HepG2 (cell line): ENCODE results near the gene ACCSL. TPM values are rescaled to one million over a fixed set of nuclear protein-coding genes. Genes with fewer than 3 reads are reported as not detected.

ENCODE experiments used
- SMC3 ChIP-seq: IDR thresholded peaks from 2 replicates; pipeline ENCODE4 v1.6.1; 2011; ENCODE audit warnings: low read length, improper control_type of control experiment
- SOX13 ChIP-seq, 3 experiments: fragments of 450-650 bp in 1 of 3; sonication (generic) in 1 of 3; formaldehyde crosslinking in 1 of 3; IDR thresholded peaks in 2 of 3; conservative IDR thresholded peaks in 1 of 3; 2 replicates each; pipeline versions ENCODE4 v1.5.0 to v1.6.1; 2016 to 2020; ENCODE audit warnings: antibody characterized with exemption in 1 of 3, mild to moderate bottlenecking in 1 of 3, missing compliant biosample characterization in 1 of 3, missing genetic modification reagents in 1 of 3, moderate library complexity in 1 of 3
- TCF12 ChIP-seq, 2 experiments: fragments of 450-650 bp in 1 of 2; sonication (generic) in 1 of 2; formaldehyde crosslinking in 1 of 2; IDR thresholded peaks; 2 replicates each; pipeline versions ENCODE4 v1.6.1 to v1.8.0; 2017 to 2022; ENCODE audit warnings: antibody characterized with exemption in 1 of 2, mild to moderate bottlenecking in 1 of 2, missing genetic modification reagents in 1 of 2, moderate library complexity in 1 of 2
- ZMYM2 ChIP-seq: sonication (generic); formaldehyde crosslinking; IDR thresholded peaks from 2 replicates; pipeline ENCODE4 v1.8.0; 2022; ENCODE audit warnings: mild to moderate bottlenecking, missing genetic modification reagents
- ZNF550 ChIP-seq: sonication (generic); formaldehyde crosslinking; IDR thresholded peaks from 2 replicates; pipeline ENCODE4 v1.4.0; 2020; ENCODE audit warnings: mild to moderate bottlenecking, missing genetic modification reagents, borderline replicate concordance
- ZNF772 ChIP-seq: sonication (generic); formaldehyde crosslinking; IDR thresholded peaks from 2 replicates; pipeline ENCODE4 v1.5.0; 2020; ENCODE audit warnings: mild to moderate bottlenecking, missing genetic modification reagents
- ZNF788 ChIP-seq: sonication (generic); formaldehyde crosslinking; IDR thresholded peaks from 2 replicates; pipeline ENCODE4 v1.5.0; 2020; ENCODE audit warnings: mild to moderate bottlenecking, missing genetic modification reagents, borderline replicate concordance
- ZSCAN21 ChIP-seq: sonication (generic); formaldehyde crosslinking; IDR thresholded peaks from 2 replicates; pipeline ENCODE4 v1.8.0; 2022; ENCODE audit warnings: mild to moderate bottlenecking, missing genetic modification reagents, moderate library complexity, borderline replicate concordance
- polyA plus RNA-seq, 8 experiments: library from polyadenylated mRNA; depleted of rRNA in 3 of 8; stranded (reverse) in 7 of 8; unstranded in 1 of 8; fragments of >200 nt; fragmentation: Illumina TruSeq in 4 of 8; extraction: Trizol in 4 of 8; gene quantifications; 2 replicates each; pipeline versions ENCODE4 v1.2.1 to v1.2.3, GENCODE V29; 2011 to 2016; ENCODE audit warnings: low read depth in 4 of 8, missing spikeins in 1 of 8, mixed read lengths in 1 of 8; ENCODE audit not compliant: insufficient read depth in 1 of 8
- total RNA-seq, 5 experiments: library from RNA; depleted of rRNA; stranded (reverse); fragments of >200 nt; fragmentation: Illumina TruSeq; extraction: Trizol; gene quantifications; 2 replicates each; pipeline ENCODE4 v1.2.3, GENCODE V29; 2016; ENCODE audit warnings: low read depth in 1 of 5
- TF ChIP-seq, protein P1 (sequence below): sonication (generic); formaldehyde crosslinking; IDR thresholded peaks from 2 replicates; pipeline ENCODE4 v1.5.1; 2020; ENCODE audit warnings: mild to moderate bottlenecking, missing genetic modification reagents, borderline replicate concordance
- TF ChIP-seq, protein P2 (sequence below): sonication (generic); formaldehyde crosslinking; IDR thresholded peaks from 2 replicates; pipeline ENCODE4 v1.4.0; 2020; ENCODE audit warnings: mild to moderate bottlenecking, missing genetic modification reagents
- TF ChIP-seq, protein P3 (sequence below): sonication (generic); formaldehyde crosslinking; IDR thresholded peaks from 2 replicates; pipeline ENCODE4 v1.8.0; 2022; ENCODE audit warnings: low read depth, missing genetic modification reagents

ACCSL gene
- total and polyA plus RNA-seq, 2 of the 13 experiments (the other 11 are each of a cell fraction or from before 2014, with no cell fraction given), result not detected

DNA sequence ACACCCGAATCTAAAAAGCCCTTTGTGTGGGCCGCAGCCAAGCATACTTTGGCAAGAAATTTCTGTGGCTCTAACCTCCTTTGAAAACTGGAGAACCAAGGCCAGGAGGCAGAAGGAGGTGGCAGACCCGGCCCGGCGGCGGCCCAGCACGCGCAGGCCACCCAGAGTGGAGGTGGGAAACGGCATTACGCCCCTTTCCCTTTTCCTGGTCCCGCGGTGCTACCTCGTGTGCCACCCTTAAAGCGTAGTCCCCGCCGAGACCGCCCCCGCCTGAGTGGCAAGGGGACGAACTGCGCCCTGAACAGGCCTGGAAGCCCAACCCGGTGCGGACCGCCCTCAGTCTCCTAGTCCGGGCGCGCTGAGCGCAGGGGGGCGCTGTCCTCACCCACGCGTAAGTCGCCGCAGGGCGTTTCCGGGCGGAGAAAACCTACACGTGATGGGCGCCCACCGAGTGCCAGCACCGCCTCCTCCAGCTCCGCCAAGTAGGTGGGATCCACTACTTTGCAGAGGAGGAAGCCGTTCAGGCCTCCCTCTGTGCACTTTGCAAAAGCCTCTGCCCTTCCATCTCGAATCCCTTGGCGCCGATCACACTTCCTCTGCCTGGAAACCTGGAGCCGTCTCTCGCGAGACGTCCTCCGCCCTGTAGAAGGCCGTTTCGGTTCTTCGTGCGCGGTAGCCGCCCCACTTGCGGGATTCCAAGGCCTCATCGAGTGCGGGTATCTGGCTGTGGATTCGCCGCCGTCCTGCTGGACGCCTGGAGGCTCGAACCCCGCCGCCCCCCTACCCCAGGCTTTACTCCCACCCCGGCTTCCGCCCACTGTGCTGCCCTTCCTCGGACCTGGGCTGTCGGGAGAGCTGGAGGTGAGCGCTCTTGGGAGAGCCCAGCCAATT, 18.3 kb downstream of the ACCSL start, which contains the start of gene ACCS (continued):
- TF ChIP-seq, protein P1, sequence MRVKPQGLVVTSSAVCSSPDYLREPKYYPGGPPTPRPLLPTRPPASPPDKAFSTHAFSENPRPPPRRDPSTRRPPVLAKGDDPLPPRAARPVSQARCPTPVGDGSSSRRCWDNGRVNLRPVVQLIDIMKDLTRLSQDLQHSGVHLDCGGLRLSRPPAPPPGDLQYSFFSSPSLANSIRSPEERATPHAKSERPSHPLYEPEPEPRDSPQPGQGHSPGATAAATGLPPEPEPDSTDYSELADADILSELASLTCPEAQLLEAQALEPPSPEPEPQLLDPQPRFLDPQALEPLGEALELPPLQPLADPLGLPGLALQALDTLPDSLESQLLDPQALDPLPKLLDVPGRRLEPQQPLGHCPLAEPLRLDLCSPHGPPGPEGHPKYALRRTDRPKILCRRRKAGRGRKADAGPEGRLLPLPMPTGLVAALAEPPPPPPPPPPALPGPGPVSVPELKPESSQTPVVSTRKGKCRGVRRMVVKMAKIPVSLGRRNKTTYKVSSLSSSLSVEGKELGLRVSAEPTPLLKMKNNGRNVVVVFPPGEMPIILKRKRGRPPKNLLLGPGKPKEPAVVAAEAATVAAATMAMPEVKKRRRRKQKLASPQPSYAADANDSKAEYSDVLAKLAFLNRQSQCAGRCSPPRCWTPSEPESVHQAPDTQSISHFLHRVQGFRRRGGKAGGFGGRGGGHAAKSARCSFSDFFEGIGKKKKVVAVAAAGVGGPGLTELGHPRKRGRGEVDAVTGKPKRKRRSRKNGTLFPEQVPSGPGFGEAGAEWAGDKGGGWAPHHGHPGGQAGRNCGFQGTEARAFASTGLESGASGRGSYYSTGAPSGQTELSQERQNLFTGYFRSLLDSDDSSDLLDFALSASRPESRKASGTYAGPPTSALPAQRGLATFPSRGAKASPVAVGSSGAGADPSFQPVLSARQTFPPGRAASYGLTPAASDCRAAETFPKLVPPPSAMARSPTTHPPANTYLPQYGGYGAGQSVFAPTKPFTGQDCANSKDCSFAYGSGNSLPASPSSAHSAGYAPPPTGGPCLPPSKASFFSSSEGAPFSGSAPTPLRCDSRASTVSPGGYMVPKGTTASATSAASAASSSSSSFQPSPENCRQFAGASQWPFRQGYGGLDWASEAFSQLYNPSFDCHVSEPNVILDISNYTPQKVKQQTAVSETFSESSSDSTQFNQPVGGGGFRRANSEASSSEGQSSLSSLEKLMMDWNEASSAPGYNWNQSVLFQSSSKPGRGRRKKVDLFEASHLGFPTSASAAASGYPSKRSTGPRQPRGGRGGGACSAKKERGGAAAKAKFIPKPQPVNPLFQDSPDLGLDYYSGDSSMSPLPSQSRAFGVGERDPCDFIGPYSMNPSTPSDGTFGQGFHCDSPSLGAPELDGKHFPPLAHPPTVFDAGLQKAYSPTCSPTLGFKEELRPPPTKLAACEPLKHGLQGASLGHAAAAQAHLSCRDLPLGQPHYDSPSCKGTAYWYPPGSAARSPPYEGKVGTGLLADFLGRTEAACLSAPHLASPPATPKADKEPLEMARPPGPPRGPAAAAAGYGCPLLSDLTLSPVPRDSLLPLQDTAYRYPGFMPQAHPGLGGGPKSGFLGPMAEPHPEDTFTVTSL (CRISPR knock-in tag), result no peak
- TF ChIP-seq, protein P2, sequence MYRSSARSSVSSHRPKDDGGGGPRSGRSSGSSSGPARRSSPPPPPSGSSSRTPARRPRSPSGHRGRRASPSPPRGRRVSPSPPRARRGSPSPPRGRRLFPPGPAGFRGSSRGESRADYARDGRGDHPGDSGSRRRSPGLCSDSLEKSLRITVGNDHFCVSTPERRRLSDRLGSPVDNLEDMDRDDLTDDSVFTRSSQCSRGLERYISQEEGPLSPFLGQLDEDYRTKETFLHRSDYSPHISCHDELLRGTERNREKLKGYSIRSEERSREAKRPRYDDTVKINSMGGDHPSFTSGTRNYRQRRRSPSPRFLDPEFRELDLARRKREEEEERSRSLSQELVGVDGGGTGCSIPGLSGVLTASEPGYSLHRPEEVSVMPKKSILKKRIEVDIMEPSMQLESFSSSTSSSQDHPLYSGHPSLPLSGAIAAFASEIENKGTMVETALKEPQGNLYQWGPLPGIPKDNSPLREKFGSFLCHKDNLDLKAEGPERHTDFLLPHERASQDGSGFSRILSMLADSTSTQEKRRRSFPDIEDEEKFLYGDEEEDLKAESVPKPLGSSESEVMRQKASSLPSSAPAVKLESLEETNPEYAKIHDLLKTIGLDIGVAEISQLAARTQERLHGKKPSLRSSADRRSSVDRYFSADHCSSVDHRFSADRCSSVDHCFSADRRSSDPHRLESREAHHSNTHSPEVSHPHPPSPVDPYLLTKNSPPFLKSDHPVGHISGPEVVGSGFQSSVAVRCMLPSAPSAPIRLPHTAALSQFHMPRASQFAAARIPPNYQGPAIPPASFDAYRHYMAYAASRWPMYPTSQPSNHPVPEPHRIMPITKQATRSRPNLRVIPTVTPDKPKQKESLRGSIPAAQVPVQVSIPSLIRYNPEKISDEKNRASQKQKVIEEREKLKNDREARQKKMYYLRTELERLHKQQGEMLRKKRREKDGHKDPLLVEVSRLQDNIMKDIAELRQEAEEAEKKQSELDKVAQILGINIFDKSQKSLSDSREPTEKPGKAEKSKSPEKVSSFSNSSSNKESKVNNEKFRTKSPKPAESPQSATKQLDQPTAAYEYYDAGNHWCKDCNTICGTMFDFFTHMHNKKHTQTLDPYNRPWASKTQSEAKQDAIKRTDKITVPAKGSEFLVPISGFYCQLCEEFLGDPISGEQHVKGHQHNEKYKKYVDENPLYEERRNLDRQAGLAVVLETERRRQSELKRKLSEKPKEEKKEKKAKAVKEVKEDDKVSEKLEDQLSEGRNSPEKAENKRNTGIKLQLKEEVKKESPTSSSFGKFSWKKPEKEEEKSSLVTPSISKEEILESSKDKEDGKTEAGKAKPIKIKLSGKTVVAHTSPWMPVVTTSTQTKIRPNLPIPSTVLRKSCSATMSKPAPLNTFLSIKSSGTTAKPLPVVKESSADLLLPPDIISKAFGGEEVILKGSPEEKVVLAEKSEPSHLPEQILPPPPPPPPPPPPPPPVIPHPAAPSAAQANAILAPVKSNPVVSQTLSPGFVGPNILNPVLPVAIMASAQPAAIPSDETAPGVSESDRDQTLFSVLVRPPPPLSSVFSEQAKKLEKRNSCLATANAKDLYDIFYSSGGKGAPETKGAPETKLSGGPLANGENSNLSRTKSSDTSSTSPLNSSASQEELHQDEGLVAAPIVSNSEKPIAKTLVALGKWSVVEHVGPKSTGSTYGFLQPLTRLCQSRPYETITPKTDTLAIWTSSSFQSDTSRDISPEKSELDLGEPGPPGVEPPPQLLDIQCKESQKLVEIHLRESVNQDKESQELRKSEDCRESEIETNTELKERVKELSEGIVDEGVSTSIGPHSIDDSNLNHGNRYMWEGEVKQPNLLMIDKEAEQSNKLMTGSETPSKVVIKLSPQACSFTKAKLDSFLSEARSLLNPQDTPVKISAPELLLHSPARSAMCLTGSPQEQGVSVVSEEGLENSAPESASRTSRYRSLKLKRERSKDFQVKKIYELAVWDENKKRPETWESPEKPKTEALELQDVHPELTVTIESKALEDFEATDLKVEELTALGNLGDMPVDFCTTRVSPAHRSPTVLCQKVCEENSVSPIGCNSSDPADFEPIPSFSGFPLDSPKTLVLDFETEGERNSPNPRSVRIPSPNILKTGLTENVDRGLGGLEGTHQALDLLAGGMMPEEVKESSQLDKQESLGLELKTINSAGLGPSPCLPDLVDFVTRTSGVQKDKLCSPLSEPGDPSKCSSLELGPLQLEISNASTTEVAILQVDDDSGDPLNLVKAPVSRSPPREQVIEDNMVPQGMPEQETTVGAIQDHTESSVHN (CRISPR knock-in tag), result no peak
- TF ChIP-seq SMC3 (no peak), ZNF550 (CRISPR knock-in tag) (no peak), TCF12 (IDR thresholded peaks at IDR 0.05) (no peak), TCF12 (CRISPR knock-in tag; IDR thresholded peaks at IDR 0.05) (no peak), ZNF788 (CRISPR knock-in tag) (no peak; the same call in 1 of the 2 replicates), SOX13 (IDR thresholded peaks at IDR 0.05) (no peak), SOX13 (CRISPR knock-in tag; conservative IDR thresholded peaks at IDR 0.05 in 1 of 2, IDR thresholded peaks at IDR 0.05 in 1 of 2) (no peak), ZSCAN21 (CRISPR knock-in tag) (peak; percentile 66; the same call in 1 of the 2 replicates), ZMYM2 (CRISPR knock-in tag) (no peak), ZNF772 (CRISPR knock-in tag) (no peak)
- TF ChIP-seq, protein P3, sequence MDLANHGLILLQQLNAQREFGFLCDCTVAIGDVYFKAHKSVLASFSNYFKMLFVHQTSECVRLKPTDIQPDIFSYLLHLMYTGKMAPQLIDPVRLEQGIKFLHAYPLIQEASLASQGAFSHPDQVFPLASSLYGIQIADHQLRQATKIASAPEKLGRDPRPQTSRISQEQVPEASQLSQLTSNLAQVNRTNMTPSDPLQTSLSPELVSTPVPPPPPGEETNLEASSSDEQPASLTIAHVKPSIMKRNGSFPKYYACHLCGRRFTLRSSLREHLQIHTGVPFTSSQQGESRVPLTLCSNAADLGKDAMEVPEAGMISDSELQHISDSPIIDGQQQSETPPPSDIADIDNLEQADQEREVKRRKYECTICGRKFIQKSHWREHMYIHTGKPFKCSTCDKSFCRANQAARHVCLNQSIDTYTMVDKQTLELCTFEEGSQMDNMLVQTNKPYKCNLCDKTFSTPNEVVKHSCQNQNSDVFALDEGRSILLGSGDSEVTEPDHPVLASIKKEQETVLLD (CRISPR knock-in tag), result no peak
